OCI-LY3 (cell line): ENCODE data around the gene GPR21.

Source experiments
- H2AFZ ChIP-seq: fragments of 200-600, 300-600 bp; shearing (Covaris generic); 2 replicates; pipeline ENCODE4 v1.6.0; 2014; ENCODE audit warnings: antibody characterized with exemption, low read depth, low read length
- H3K27ac ChIP-seq: fragments of 200-600, 300-600 bp; sonication (generic); 2 replicates; pipeline ENCODE4 v1.5.1; 2014; ENCODE audit warnings: mild to moderate bottlenecking, low read length, moderate library complexity, mixed read lengths
- H3K27me3 ChIP-seq: fragments of 200-600, 300-600 bp; sonication (generic); 2 replicates; pipeline ENCODE4 v1.6.1; 2014; ENCODE audit warnings: low read depth, low read length, mixed read lengths
- H3K36me3 ChIP-seq: fragments of 200-600, 300-600 bp; sonication (generic); replicated peaks from 2 replicates; pipeline ENCODE3; 2014; ENCODE audit warnings: low read depth, low read length, mixed read lengths
- H3K4me1 ChIP-seq: fragments of 300-600, 200-600 bp; sonication (generic); 2 replicates; pipeline ENCODE4 v1.6.1; 2014; ENCODE audit warnings: low read length, mixed read lengths
- H3K4me2 ChIP-seq: fragments of 200-600, 300-600 bp; sonication (generic); 2 replicates; pipeline ENCODE4 v1.6.1; 2014; ENCODE audit warnings: low read length, mixed read lengths
- H3K4me3 ChIP-seq: fragments of 300-600, 200-600 bp; sonication (generic); 2 replicates; pipeline ENCODE4 v1.5.1; 2014; ENCODE audit warnings: antibody characterized with exemption, mild to moderate bottlenecking, low read length, moderate library complexity
- H3K79me2 ChIP-seq: fragments of 300-600, 200-600 bp; shearing (Covaris generic); 2 replicates; pipeline ENCODE4 v1.6.1; 2014; ENCODE audit warnings: mild to moderate bottlenecking, low read length, mixed read lengths
- H3K9ac ChIP-seq: fragments of 300-600, 200-600 bp; shearing (Covaris generic); 2 replicates; pipeline ENCODE4 v1.6.0; 2014; ENCODE audit warnings: mild to moderate bottlenecking, low read length, moderate library complexity
- H3K9me3 ChIP-seq: fragments of 200-600, 300-600 bp; shearing (Covaris generic); 2 replicates; pipeline ENCODE4 v1.6.1; 2014; ENCODE audit warnings: low read length, mixed read lengths; ENCODE audit not compliant: insufficient read depth
- H4K20me1 ChIP-seq: fragments of 200-600, 300-600 bp; sonication (generic); 2 replicates; pipeline ENCODE4 v1.6.1; 2016; ENCODE audit warnings: low read length, mixed read lengths; ENCODE audit not compliant: insufficient read depth
- EZH2phosphoT487 ChIP-seq: fragments of 200-600 bp; shearing (Covaris generic); IDR thresholded peaks from 2 replicates; pipeline ENCODE4 v1.6.1; 2018; ENCODE audit warnings: antibody characterized with exemption, mixed run types, low read depth
- TF ChIP-seq, protein P1 (sequence below): fragments of 200-600, 300-600 bp; sonication (generic); IDR thresholded peaks from 2 replicates; pipeline ENCODE4 v1.5.1; 2014; ENCODE audit warnings: antibody characterized with exemption, low read length, low read depth

Gene GPR21

DNA sequence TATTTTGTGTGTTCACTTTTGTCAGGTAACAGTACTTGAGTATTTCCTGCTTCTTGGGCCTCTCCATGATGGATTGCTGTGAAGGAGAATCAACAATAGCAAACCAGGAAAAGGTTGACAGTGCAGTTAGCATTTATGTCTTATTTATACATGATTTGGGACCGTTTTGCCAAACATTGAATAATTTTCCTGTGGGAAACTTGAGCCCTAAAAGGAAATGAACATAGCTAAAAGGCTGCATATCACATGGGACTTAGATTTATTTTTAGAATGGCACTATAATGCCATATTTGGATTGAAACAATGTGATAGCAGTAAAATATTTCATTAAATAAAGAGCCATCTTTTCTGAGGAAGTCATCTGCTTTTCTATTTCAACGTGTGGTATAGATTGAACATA is 15.3 kb downstream of the GPR21 start:
- no peaks in the 10 kb centered on the region for H3K79me2 ChIP-seq
- H3K4me3 ChIP-seq, result no peak overlapping the region
- no peaks in the 10 kb centered on the region for H3K4me1 ChIP-seq
- no peaks in the 10 kb centered on the region for H3K9me3 ChIP-seq
- TF ChIP-seq, protein P1, sequence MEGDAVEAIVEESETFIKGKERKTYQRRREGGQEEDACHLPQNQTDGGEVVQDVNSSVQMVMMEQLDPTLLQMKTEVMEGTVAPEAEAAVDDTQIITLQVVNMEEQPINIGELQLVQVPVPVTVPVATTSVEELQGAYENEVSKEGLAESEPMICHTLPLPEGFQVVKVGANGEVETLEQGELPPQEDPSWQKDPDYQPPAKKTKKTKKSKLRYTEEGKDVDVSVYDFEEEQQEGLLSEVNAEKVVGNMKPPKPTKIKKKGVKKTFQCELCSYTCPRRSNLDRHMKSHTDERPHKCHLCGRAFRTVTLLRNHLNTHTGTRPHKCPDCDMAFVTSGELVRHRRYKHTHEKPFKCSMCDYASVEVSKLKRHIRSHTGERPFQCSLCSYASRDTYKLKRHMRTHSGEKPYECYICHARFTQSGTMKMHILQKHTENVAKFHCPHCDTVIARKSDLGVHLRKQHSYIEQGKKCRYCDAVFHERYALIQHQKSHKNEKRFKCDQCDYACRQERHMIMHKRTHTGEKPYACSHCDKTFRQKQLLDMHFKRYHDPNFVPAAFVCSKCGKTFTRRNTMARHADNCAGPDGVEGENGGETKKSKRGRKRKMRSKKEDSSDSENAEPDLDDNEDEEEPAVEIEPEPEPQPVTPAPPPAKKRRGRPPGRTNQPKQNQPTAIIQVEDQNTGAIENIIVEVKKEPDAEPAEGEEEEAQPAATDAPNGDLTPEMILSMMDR, result no peak
- TF ChIP-seq EZH2phosphoT487, result no peak
- H3K27me3 ChIP-seq, result no peaks in the 10 kb centered on the region
- H3K4me2 ChIP-seq, result no peak overlapping the region
- H3K36me3 ChIP-seq, result peaks cover 4% of the 10 kb centered on the region
- H2AFZ ChIP-seq, result no peak overlapping the region
- no peaks in the 10 kb centered on the region for H4K20me1 ChIP-seq
- H3K9ac ChIP-seq, result no peak overlapping the region
- H3K27ac ChIP-seq, result no peak overlapping the region

DNA sequence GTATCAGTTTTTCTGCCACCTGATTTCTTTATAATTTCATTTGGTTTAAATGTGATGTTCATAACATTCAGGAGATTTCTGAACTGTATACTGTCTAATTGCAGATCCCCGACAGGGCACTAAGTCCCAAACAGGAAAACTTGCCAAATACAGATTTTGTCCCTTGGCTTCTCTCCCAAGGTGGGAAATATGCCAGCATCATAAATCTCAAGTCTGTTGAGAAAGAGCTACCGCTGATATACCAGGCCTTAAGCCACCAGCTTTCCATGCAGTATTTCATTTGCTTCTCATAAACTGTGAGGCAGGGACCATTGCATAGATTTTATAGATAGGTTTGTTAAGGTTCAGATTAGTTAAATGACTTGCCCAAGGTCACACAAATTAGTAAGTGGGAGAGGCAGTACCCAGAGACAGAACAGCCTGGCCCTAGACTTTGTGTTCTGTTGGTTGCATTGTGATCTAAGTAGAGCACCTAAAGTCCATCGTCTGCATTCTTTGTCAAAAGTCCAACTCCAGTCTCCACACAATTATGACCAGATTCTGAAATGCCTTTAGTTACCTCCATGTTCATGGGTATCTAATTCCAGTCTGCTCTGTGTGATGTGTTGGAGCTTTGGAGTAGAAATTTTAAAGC is 16.2 kb downstream of the GPR21 start:
- Histone ChIP-seq H3K36me3 (peaks cover 9% of the 10 kb centered on the region), H3K27me3 (no peaks in the 10 kb centered on the region), H3K4me1 (no peaks in the 10 kb centered on the region), H3K4me2 (no peak overlapping the region), H3K9ac (no peak overlapping the region), H3K4me3 (no peak overlapping the region), H2AFZ (no peak overlapping the region), H3K27ac (no peak overlapping the region), H3K9me3 (no peaks in the 10 kb centered on the region), H3K79me2 (no peaks in the 10 kb centered on the region), H4K20me1 (no peaks in the 10 kb centered on the region)
- TF ChIP-seq, protein P1, result no peak
- no peak for TF ChIP-seq EZH2phosphoT487

DNA sequence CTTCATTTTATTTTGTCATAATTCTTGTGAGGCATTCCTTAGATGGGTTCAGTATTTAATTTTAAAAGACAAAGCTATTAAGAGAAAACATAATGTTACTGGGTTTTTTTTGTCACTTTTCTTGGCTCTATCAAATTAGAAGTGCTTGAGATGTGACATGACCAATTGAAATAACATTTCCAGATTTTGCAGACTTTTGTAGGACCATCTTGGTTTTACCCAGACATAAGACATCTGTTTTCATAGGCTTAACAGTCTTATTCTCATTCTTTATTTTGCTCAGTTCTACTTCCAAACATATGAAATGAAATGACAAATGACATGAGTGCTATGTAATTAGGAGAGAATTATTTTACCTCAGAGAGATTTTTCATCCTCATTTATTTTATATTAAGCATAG is 19.6 kb downstream of the GPR21 start:
- Histone ChIP-seq H3K4me3 (no peak overlapping the region), H4K20me1 (no peaks in the 10 kb centered on the region), H3K4me1 (no peaks in the 10 kb centered on the region), H3K4me2 (no peak overlapping the region), H3K79me2 (no peaks in the 10 kb centered on the region), H3K9ac (no peak overlapping the region), H3K27me3 (no peaks in the 10 kb centered on the region), H2AFZ (no peak overlapping the region), H3K36me3 (peaks cover 18% of the 10 kb centered on the region), H3K27ac (no peak overlapping the region), H3K9me3 (no peaks in the 10 kb centered on the region)
- TF ChIP-seq, protein P1, result no peak
- no peak for TF ChIP-seq EZH2phosphoT487

DNA sequence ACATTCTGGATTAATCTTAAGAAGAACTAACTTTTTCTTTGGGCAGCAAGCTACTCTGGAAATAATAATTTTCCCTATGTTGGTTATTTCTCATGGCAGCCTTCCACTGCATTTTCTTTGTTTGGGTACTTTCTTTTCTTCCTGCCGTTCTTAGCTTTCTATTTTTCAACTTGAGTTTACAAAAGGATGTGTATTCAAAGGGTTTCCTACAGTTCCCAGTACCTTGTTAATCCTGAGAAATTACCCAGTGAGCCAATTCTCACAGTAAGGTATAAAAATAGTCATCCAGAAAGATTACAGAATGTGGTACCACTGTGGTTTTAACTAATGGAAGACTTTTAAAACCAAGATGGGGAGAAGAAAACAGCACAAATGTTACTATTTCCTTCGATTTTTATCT is 20.2 kb downstream of the GPR21 start:
- no peak overlapping the region for H3K4me2 ChIP-seq
- H3K9me3 ChIP-seq, result no peaks in the 10 kb centered on the region
- H3K27ac ChIP-seq, result no peak overlapping the region
- no peaks in the 10 kb centered on the region for H3K79me2 ChIP-seq
- H3K4me1 ChIP-seq, result no peaks in the 10 kb centered on the region
- H2AFZ ChIP-seq, result no peak overlapping the region
- H3K27me3 ChIP-seq, result no peaks in the 10 kb centered on the region
- H4K20me1 ChIP-seq, result no peaks in the 10 kb centered on the region
- no peak overlapping the region for H3K4me3 ChIP-seq
- H3K9ac ChIP-seq, result no peak overlapping the region
- H3K36me3 ChIP-seq, result peaks cover 18% of the 10 kb centered on the region
- TF ChIP-seq, protein P1, result no peak
- TF ChIP-seq EZH2phosphoT487, result no peak
